Osteocyte (in vitro differentiated cells): ENCODE measurements around the gene CDC25B. TPM values are rescaled to one million over a fixed set of nuclear protein-coding genes. Genes with fewer than 3 reads are reported as not detected.

Source experiments
- DNase-seq: peaks from one replicate; pipeline ENCODE4 v3.0.0; 2021; ENCODE audit warnings: mixed read lengths; ENCODE audit not compliant: unreplicated experiment; ENCODE audit errors: extremely low spot score
- H3K27ac Mint-ChIP-seq: one replicate; pipeline ENCODE4 v1.8.0; 2021; ENCODE audit warnings: mild to moderate bottlenecking, mixed read lengths; ENCODE audit not compliant: unreplicated experiment
- H3K27me3 Mint-ChIP-seq: one replicate; pipeline ENCODE4 v1.8.0; 2021; ENCODE audit warnings: mixed read lengths; ENCODE audit not compliant: unreplicated experiment
- H3K36me3 Mint-ChIP-seq: one replicate; pipeline ENCODE4 v1.8.0; 2021; ENCODE audit warnings: mixed read lengths; ENCODE audit not compliant: unreplicated experiment
- H3K4me1 Mint-ChIP-seq: one replicate; pipeline ENCODE4 v1.8.0; 2021; ENCODE audit warnings: mixed read lengths; ENCODE audit not compliant: unreplicated experiment
- H3K4me3 Mint-ChIP-seq: one replicate; pipeline ENCODE4 v1.8.0; 2021; ENCODE audit warnings: mild to moderate bottlenecking, moderate library complexity, mixed read lengths; ENCODE audit not compliant: unreplicated experiment
- H3K9me3 Mint-ChIP-seq: one replicate; pipeline ENCODE4 v1.8.0; 2021; ENCODE audit warnings: mixed read lengths; ENCODE audit not compliant: unreplicated experiment
- CTCF ChIP-seq: fragments of 200-600 bp; sonication (generic); IDR thresholded peaks from 2 replicates; pipeline ENCODE4 v1.5.0; 2021; ENCODE audit warnings: antibody characterized with exemption, mild to moderate bottlenecking, moderate library complexity
- total RNA-seq: library from RNA; stranded (reverse); gene quantifications from 2 replicates; pipeline ENCODE4 v1.2.1, GENCODE V29; 2021

CDC25B gene
- total RNA-seq, 1 donor from 2014 or later, result 197 TPM

GRCh38 chr20:3758566-3758965, 37.5 kb upstream of the CDC25B start:
- Mint-ChIP-seq H3K36me3 (peaks cover 6% of the 10 kb centered on the region), H3K27me3 (no peaks in the 10 kb centered on the region), H3K9me3 (no peaks in the 10 kb centered on the region), H3K4me1 (no peaks in the 10 kb centered on the region), H3K27ac (no peak overlapping the region), H3K4me3 (no peak overlapping the region)
- no peak for TF ChIP-seq CTCF
- DNase-seq, result no peak

- DNase-seq, result no peak
- Mint-ChIP-seq H3K36me3 (peaks cover 6% of the 10 kb centered on the region), H3K27me3 (no peaks in the 10 kb centered on the region), H3K4me1 (no peaks in the 10 kb centered on the region), H3K4me3 (no peak overlapping the region), H3K9me3 (no peaks in the 10 kb centered on the region), H3K27ac (no peak overlapping the region)
- no peak for TF ChIP-seq CTCF
Observed at GRCh38 chr20:3759316-3759823, 36.7 kb upstream of the CDC25B start.

GRCh38 chr20:3759884-3760283, 36.2 kb upstream of the CDC25B start:
- Mint-ChIP-seq H3K27ac (no peak overlapping the region), H3K4me1 (no peaks in the 10 kb centered on the region), H3K27me3 (no peaks in the 10 kb centered on the region), H3K36me3 (peaks cover 6% of the 10 kb centered on the region), H3K4me3 (no peak overlapping the region), H3K9me3 (no peaks in the 10 kb centered on the region)
- DNase-seq, result no peak
- no peak for TF ChIP-seq CTCF

- Mint-ChIP-seq H3K27ac (no peak overlapping the region), H3K9me3 (no peaks in the 10 kb centered on the region), H3K27me3 (no peaks in the 10 kb centered on the region), H3K4me3 (no peak overlapping the region), H3K4me1 (peaks cover 5% of the 10 kb centered on the region), H3K36me3 (peaks cover 6% of the 10 kb centered on the region)
- DNase-seq, result no peak
- TF ChIP-seq CTCF, result no peak
Observed at GRCh38 chr20:3760655-3761348, 35.3 kb upstream of the CDC25B start.

- H3K4me1 Mint-ChIP-seq, result peaks cover 24% of the 10 kb centered on the region
Observed at GRCh38 chr20:3763671-3764601, 32.2 kb upstream of the CDC25B start.

More at GRCh38 chr20:3763671-3764601, 32.2 kb upstream of the CDC25B start:
- no peaks in the 10 kb centered on the region for H3K9me3 Mint-ChIP-seq
- no peaks in the 10 kb centered on the region for H3K27me3 Mint-ChIP-seq
- no peak overlapping the region for H3K27ac Mint-ChIP-seq
- H3K36me3 Mint-ChIP-seq, result peaks cover 3% of the 10 kb centered on the region
- DNase-seq, result no peak
- no peak for TF ChIP-seq CTCF
- H3K4me3 Mint-ChIP-seq, result no peak overlapping the region
